ENCODE data around the gene PNMA5.

PNMA5 gene

DNA sequence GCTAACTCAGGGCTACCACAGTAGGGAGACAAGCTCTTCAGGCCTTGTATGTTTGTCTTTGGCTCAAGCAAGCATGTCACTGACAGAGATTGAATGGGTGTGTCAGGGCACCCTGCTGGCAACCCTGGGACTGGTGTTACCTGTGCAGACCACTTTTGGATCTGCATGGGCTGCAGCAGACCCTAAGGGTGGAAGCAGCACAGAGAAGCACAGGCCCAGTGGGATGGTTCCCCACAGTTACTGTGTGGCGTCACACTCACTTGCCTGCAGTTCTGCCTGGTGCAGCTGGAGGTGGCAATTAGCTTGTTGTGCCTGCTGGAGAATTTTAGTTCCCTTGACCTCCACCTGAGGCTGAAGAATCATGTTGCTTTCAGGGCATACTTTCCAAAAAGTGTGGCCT is 50.1 kb downstream of the PNMA5 start:
- Histone ChIP-seq H2AFZ (ENCODE audit: low read length) (no peak overlapping the region), H3K27ac (ENCODE audit: low read depth, low read length, poor library complexity, severe bottlenecking) (no peak overlapping the region), H3K4me2 (ENCODE audit: low read length) (no peak overlapping the region), H3K9ac (ENCODE audit: low read length) (no peak overlapping the region), H3K79me2 (ENCODE audit: insufficient read depth, low read length) (no peaks in the 10 kb centered on the region), H4K20me1 (ENCODE audit: insufficient read depth, low read length) (no peaks in the 10 kb centered on the region), H3K9me2 (ENCODE audit: low read depth, low read length) (no peaks in the 10 kb centered on the region), H3K4me3 (ENCODE audit: low read depth, low read length, poor library complexity, severe bottlenecking) (no peak overlapping the region), H3K36me3 (ENCODE audit: insufficient read depth, low read length) (no peaks in the 10 kb centered on the region), H3K4me1 (ENCODE audit: insufficient read depth, low read length, severe bottlenecking) (peaks cover 15% of the 10 kb centered on the region), H3F3A (ENCODE audit: insufficient read depth, low read length) (no peaks in the 10 kb centered on the region), H3K9me3 (ENCODE audit: low read length) (no peaks in the 10 kb centered on the region), H3K27me3 (ENCODE audit: insufficient read depth, low read length) (no peaks in the 10 kb centered on the region)
- TF ChIP-seq CTCF (IDR thresholded peaks at IDR 0.05; ENCODE audit: low read length) (no peak), EZH2 (IDR thresholded peaks at IDR 0.05; ENCODE audit: borderline replicate concordance, low read length) (no peak)

- no peaks in the 10 kb centered on the region for H3F3A ChIP-seq (ENCODE audit: insufficient read depth, low read length)
- H3K9ac ChIP-seq (ENCODE audit: low read length): peak overlapping the region; percentile 69; the same call in 1 of the 2 replicates
- no peaks in the 10 kb centered on the region for H3K9me2 ChIP-seq (ENCODE audit: low read depth, low read length)
- H3K79me2 ChIP-seq (ENCODE audit: insufficient read depth, low read length): no peaks in the 10 kb centered on the region
- peaks cover 15% of the 10 kb centered on the region for H3K4me1 ChIP-seq (ENCODE audit: insufficient read depth, low read length, severe bottlenecking)
- no peak overlapping the region for H2AFZ ChIP-seq (ENCODE audit: low read length)
- no peak for TF ChIP-seq EZH2 (IDR thresholded peaks at IDR 0.05; ENCODE audit: borderline replicate concordance, low read length)
- H3K4me2 ChIP-seq (ENCODE audit: low read length): peak overlapping the region; percentile 94
- H3K36me3 ChIP-seq (ENCODE audit: insufficient read depth, low read length): no peaks in the 10 kb centered on the region
- no peaks in the 10 kb centered on the region for H3K27me3 ChIP-seq (ENCODE audit: insufficient read depth, low read length)
- H3K27ac ChIP-seq (ENCODE audit: low read depth, low read length, poor library complexity, severe bottlenecking): no peak overlapping the region
- no peaks in the 10 kb centered on the region for H4K20me1 ChIP-seq (ENCODE audit: insufficient read depth, low read length)
- H3K9me3 ChIP-seq (ENCODE audit: low read length): no peaks in the 10 kb centered on the region
- peak overlapping the region; percentile 92 for H3K4me3 ChIP-seq (ENCODE audit: low read depth, low read length, poor library complexity, severe bottlenecking)
Measured at GRCh38 chrX:152942077-152942442, 51.9 kb downstream of the PNMA5 start.

- H3K4me3 ChIP-seq (ENCODE audit: low read depth, low read length, poor library complexity, severe bottlenecking): peak overlapping the region; percentile 92
- H3K9ac ChIP-seq (ENCODE audit: low read length): peak overlapping the region; percentile 95
- H3K9me2 ChIP-seq (ENCODE audit: low read depth, low read length): no peaks in the 10 kb centered on the region
- H3K4me1 ChIP-seq (ENCODE audit: insufficient read depth, low read length, severe bottlenecking): peaks cover 15% of the 10 kb centered on the region
- no peaks in the 10 kb centered on the region for H3K36me3 ChIP-seq (ENCODE audit: insufficient read depth, low read length)
- no peaks in the 10 kb centered on the region for H4K20me1 ChIP-seq (ENCODE audit: insufficient read depth, low read length)
- no peak overlapping the region for H3K27ac ChIP-seq (ENCODE audit: low read depth, low read length, poor library complexity, severe bottlenecking)
- no peak for TF ChIP-seq EZH2 (IDR thresholded peaks at IDR 0.05; ENCODE audit: borderline replicate concordance, low read length)
- TF ChIP-seq CTCF (IDR thresholded peaks at IDR 0.05; ENCODE audit: low read length): peak; percentile 60
- H3K27me3 ChIP-seq (ENCODE audit: insufficient read depth, low read length): no peaks in the 10 kb centered on the region
- peak overlapping the region; percentile 94 for H3K4me2 ChIP-seq (ENCODE audit: low read length)
- no peaks in the 10 kb centered on the region for H3F3A ChIP-seq (ENCODE audit: insufficient read depth, low read length)
- H3K9me3 ChIP-seq (ENCODE audit: low read length): no peaks in the 10 kb centered on the region
- no peaks in the 10 kb centered on the region for H3K79me2 ChIP-seq (ENCODE audit: insufficient read depth, low read length)
- H2AFZ ChIP-seq (ENCODE audit: low read length): no peak overlapping the region
Measured at GRCh38 chrX:152941328-152942076, 52.4 kb downstream of the PNMA5 start.
